Left ventricle myocardium inferior (tissue), 1 donor: ENCODE data around the gene UACA. TPM values are rescaled to one million over a fixed set of nuclear protein-coding genes. Genes with fewer than 3 reads are reported as not detected.

ENCODE experiments used
- DNase-seq: peaks from one replicate; pipeline ENCODE4 v3.0.0-alpha.2; 2020
- H3K27ac ChIP-seq: fragments of 200-600 bp; replicated peaks from 2 replicates; pipeline ENCODE4 v1.8.0; 2021
- H3K27me3 ChIP-seq: fragments of 200-600 bp; 2 replicates; pipeline ENCODE4 v1.8.0; 2021; ENCODE audit warnings: low read depth
- H3K36me3 ChIP-seq: fragments of 200-600 bp; 2 replicates; pipeline ENCODE4 v1.8.0; 2021
- H3K4me1 ChIP-seq: fragments of 200-600 bp; 2 replicates; pipeline ENCODE4 v1.8.0; 2021
- H3K4me3 ChIP-seq: fragments of 200-600 bp; 2 replicates; pipeline ENCODE4 v1.8.0; 2021; ENCODE audit warnings: mild to moderate bottlenecking, moderate library complexity
- H3K9me3 ChIP-seq: fragments of 200-600 bp; replicated peaks from 2 replicates; pipeline ENCODE4 v1.8.0; 2021
- intact Hi-C: fragments of 100-400 bp; cut with micrococcal nuclease; formaldehyde crosslinking; loops from one replicate; pipeline ENCODE4 v1.11.0; 2022
- total RNA-seq: library from RNA; stranded (reverse); fragmentation: NEBNext Ultra II Directional; extraction: Animal tissue kit (Norgen Biotek cat#: 25700); gene quantifications from one replicate; pipeline ENCODE4 v1.2.1, GENCODE V29; 2021
- TF ChIP-seq, protein P1 (sequence below): fragments of 200-600 bp; IDR thresholded peaks from 2 replicates; pipeline ENCODE4 v1.8.0; 2021; ENCODE audit warnings: antibody characterized with exemption, mild to moderate bottlenecking, borderline replicate concordance
- donor health status: DM: no; HTN: yes; CAD: no; lungs with severe emphysema.

The UACA gene
- total RNA-seq, 1 donor from 2014 or later = 33.7 TPM

DNA sequence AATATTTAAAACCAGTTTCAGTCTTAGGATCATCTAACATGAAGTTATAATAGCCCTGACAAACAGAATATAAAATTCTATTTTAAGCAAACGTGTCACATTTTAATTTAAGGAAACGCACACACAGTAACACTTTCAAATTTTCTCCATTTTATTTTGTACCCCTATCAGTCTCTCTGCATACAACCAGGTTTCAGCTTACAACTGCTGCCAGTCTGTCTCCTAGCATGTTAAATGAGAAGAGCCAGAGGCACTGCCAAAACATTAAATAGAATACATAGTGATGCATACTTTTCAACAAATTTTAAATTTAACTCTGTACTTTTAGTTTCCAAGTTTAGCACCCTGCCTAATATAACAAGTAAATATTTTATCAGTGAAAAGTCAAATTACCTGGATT, 60.8 kb downstream of the UACA start:
- peaks cover 6% of the 10 kb centered on the region for H3K9me3 ChIP-seq
- intact Hi-C loops = no loop called here
- TF ChIP-seq, protein P1, sequence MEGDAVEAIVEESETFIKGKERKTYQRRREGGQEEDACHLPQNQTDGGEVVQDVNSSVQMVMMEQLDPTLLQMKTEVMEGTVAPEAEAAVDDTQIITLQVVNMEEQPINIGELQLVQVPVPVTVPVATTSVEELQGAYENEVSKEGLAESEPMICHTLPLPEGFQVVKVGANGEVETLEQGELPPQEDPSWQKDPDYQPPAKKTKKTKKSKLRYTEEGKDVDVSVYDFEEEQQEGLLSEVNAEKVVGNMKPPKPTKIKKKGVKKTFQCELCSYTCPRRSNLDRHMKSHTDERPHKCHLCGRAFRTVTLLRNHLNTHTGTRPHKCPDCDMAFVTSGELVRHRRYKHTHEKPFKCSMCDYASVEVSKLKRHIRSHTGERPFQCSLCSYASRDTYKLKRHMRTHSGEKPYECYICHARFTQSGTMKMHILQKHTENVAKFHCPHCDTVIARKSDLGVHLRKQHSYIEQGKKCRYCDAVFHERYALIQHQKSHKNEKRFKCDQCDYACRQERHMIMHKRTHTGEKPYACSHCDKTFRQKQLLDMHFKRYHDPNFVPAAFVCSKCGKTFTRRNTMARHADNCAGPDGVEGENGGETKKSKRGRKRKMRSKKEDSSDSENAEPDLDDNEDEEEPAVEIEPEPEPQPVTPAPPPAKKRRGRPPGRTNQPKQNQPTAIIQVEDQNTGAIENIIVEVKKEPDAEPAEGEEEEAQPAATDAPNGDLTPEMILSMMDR = no peak
- peak overlapping the region; percentile 83 for H3K27ac ChIP-seq
- H3K36me3 ChIP-seq = no peaks in the 10 kb centered on the region
- no peaks in the 10 kb centered on the region for H3K27me3 ChIP-seq
- H3K4me3 ChIP-seq = peak overlapping the region; percentile 60
- DNase-seq = no peak
- H3K4me1 ChIP-seq = peaks cover 83% of the 10 kb centered on the region

DNA sequence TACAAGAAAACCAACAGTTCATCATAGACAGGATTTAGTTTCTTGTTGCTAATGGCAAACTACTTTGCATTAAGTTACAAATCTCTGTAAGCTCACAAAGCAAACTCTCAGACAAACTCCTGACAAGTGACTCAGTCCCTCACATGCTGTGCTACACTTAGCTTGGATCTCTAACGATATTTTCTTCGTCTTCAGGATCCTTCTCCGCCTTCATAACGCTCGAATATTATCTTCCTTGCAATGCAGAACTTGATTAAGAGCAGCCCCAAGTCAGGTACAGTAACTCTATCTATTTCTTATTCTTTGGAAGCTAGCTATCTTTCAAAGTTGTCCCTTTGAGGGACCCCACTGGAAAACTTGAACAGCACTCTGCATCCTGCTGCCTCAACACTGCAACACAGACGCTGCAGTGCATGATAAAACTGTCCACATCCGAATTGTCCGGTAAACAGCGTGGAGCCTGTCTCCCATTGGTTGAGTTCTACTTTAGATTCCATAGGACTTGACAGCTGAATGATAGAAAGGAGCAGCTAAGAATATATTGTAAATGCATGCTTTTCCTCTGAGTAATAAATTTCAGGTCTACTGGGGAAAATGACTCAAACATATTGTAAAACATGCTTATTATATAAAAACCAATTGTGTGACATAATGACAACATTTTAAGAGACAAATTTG, 61.3 kb downstream of the UACA start:
- peaks cover 87% of the 10 kb centered on the region for H3K4me1 ChIP-seq
- intact Hi-C loops = no loop called here
- DNase-seq = no peak
- peak overlapping the region; percentile 60 for H3K4me3 ChIP-seq
- peaks cover 4% of the 10 kb centered on the region for H3K9me3 ChIP-seq
- TF ChIP-seq, protein P1 = no peak
- H3K27me3 ChIP-seq = no peaks in the 10 kb centered on the region
- H3K36me3 ChIP-seq = peaks cover 3% of the 10 kb centered on the region
- peak overlapping the region; percentile 83 for H3K27ac ChIP-seq

DNA sequence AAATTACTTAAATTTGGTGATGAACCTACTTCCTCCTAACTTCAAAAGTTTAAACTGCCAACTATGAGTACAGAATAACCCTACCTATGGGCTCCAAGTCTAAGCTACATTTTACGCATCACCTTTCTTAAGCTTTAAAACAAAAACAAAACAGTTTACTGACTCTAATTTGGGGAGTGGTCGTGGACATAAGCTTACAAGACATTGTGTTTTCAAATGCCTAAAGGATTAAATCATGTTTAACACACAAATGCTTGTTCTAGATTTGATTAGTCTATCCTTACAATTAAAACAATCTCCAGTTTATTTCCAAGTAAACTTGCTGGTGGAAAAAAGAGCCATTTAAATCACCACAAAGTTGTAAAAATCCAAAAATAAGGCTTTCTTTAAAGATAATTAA, 62.2 kb downstream of the UACA start:
- peak overlapping the region; percentile 83 for H3K27ac ChIP-seq
- no peaks in the 10 kb centered on the region for H3K27me3 ChIP-seq
- no peak for DNase-seq
- peaks cover 8% of the 10 kb centered on the region for H3K36me3 ChIP-seq
- intact Hi-C loops = no loop called here
- H3K4me1 ChIP-seq = peaks cover 91% of the 10 kb centered on the region
- TF ChIP-seq, protein P1 = no peak
- peak overlapping the region; percentile 60 for H3K4me3 ChIP-seq
- H3K9me3 ChIP-seq = no peaks in the 10 kb centered on the region

DNA sequence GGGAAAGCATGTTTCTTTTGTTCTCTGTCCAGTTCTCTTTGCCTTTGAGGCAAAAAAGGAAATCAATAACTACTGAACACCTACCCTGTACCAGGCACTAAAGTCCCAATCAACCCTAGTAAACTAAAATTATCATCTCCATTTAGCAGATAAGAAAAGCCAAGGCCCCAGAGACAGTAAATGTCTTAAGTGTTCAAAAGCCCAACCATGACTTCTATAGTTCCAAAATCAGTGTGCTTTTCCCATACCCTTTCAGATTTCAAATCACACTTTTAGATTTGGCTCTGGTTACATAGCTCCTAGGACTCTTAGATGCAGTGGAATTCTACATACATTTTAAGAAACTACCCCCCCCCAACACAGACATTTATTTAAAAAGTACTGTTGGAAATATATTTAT, 63.5 kb downstream of the UACA start:
- DNase-seq = no peak
- H3K4me1 ChIP-seq = peaks cover 96% of the 10 kb centered on the region
- no peaks in the 10 kb centered on the region for H3K27me3 ChIP-seq
- H3K4me3 ChIP-seq = peak overlapping the region; percentile 60
- TF ChIP-seq, protein P1 = no peak
- intact Hi-C loops = no loop called here
- H3K27ac ChIP-seq = peak overlapping the region; percentile 83
- peaks cover 8% of the 10 kb centered on the region for H3K36me3 ChIP-seq
- H3K9me3 ChIP-seq = no peaks in the 10 kb centered on the region

DNA sequence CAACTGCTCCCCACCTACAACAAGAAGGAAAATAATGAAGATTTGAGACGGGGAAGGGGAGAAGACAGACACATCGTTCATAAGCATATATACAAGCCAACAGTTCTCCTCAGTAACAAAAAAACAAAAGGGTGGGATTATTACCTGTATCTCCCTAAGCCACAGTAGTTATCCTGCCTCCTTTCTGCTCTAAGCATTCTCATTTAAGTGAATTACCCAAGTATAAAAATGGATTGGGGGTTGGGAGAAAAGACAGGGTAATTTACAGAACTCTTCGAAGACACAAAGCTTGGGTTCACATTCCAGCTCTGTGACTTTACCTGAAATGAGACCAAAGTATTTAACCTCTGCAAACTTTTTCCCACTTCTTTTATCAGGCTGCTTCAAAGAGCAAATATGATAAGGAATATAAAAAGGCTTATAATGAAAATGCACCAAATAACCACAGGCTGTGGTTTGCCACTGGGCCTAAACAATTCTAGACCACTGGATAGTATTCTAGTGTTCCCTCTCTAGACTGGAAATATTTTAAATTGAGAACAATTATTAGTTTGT, 64.4 kb downstream of the UACA start:
- Histone ChIP-seq H3K9me3 (no peaks in the 10 kb centered on the region), H3K4me1 (peaks cover 95% of the 10 kb centered on the region), H3K27ac (peak overlapping the region; percentile 83), H3K27me3 (no peaks in the 10 kb centered on the region), H3K36me3 (peaks cover 18% of the 10 kb centered on the region), H3K4me3 (peak overlapping the region; percentile 60)
- DNase-seq = no peak
- intact Hi-C loops = no loop called here
- TF ChIP-seq, protein P1 = no peak
